Measurements from ENCODE around the gene MAP4K3. TPM values are rescaled to one million over a fixed set of nuclear protein-coding genes. Genes with fewer than 3 reads are reported as not detected.

Gene MAP4K3
- total and polyA plus RNA-seq, 10 of the 15 experiments (the other 5 are each of a cell fraction or from before 2014, with no cell fraction given): 0.04 to 0.95 (median 0.21) TPM; not detected in 1

DNA sequence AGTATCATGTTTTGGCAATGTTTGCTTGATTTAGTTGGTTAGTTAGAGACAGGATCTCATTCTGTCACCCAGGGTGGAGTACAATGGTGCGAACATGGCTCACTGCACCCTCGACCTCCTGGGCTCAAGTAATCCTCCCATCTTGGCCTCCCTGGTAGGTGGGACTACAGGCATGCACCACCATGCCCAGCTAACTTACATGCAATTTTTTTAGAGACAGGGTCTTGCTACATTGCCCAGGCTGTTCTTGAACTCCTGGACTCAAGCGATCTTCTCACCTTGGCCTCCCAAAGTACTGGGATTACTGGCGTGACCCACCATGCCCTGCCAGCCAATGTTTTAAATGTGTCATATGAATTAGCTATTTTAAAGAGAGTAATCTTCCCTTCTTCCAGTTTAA is 177.0 kb downstream of the MAP4K3 start:
- DNase-seq (ENCODE audit: low read depth, low spot score): no peak
- in situ Hi-C loops (cut with MboI): no loop called here

More for the DNA sequence above, 177.0 kb downstream of the MAP4K3 start:
- Histone ChIP-seq H3K4me3 (no peak overlapping the region), H3K36me3 (ENCODE audit: control insufficient read depth in 2 of 2, insufficient read depth in 2 of 2, low read length in 1 of 2) (no peaks in the 10 kb centered on the region), H4K20me1 (ENCODE audit: control insufficient read depth, insufficient read depth) (no peaks in the 10 kb centered on the region), H2AFZ (ENCODE audit: control insufficient read depth, low read depth, low read length) (no peak overlapping the region), H3K4me1 (ENCODE audit: control insufficient read depth, insufficient read depth, low read length) (peaks cover 12% of the 10 kb centered on the region; the same call in 1 of the 2 replicates), H3K79me2 (ENCODE audit: control insufficient read depth, insufficient read depth, low read length) (no peaks in the 10 kb centered on the region), H3K27me3 (replicated peaks in 1 of 2; ENCODE audit: control insufficient read depth in 2 of 2, insufficient read depth in 2 of 2, low read length in 1 of 2) (no peaks in the 10 kb centered on the region), H3K9me3 (replicated peaks; ENCODE audit: control insufficient read depth, insufficient read depth, low read length) (no peaks in the 10 kb centered on the region), H3K27ac (ENCODE audit: control insufficient read depth, insufficient read depth) (no peak overlapping the region), H3K9ac (ENCODE audit: control insufficient read depth, insufficient read depth, low read length) (no peak overlapping the region), H3K4me2 (ENCODE audit: control insufficient read depth, insufficient read depth) (no peak overlapping the region)
- CTCF ChIA-PET: no interaction called here
- BruUV-seq (replicated peaks): no TSS peak
- intact Hi-C loops (cut with micrococcal nuclease; ENCODE audit: unreplicated experiment): loop anchor here (10.0 kb wide), 1 partner anchor 235 kb away; no protein-coding TSS in a partner anchor
- ATAC-seq (no peak), FAIRE-seq (no peak)
- SMC1A ChIA-PET (ENCODE audit: uncharacterized antibody, unreplicated experiment): interaction anchor here (2.7 kb wide), 1 partner anchor 11 kb away, joined by 5 read pairs; no protein-coding TSS in a partner anchor
- 88% methylated on average over 4 of the region's 4 CpGs for WGBS (ENCODE audit: insufficient coverage, insufficient replicate concordance, low lambda C conversion rate, missing lambda C conversion rate)
- TF ChIP-seq NR2F1 (conservative IDR thresholded peaks at IDR 0.05) (no peak), ASH2L (IDR thresholded peaks at IDR 0.05; ENCODE audit: borderline replicate concordance, low read depth) (no peak), MEF2B (IDR thresholded peaks at IDR 0.05; ENCODE audit: partially characterized antibody, poor library complexity, severe bottlenecking) (no peak), CBX5 (IDR thresholded peaks at IDR 0.05; ENCODE audit: low read depth) (no peak), RCOR1 (conservative IDR thresholded peaks at IDR 0.05; ENCODE audit: low read depth, low read length) (no peak), CREB1 (IDR thresholded peaks at IDR 0.05; ENCODE audit: low read depth) (no peak), CHD4 (IDR thresholded peaks at IDR 0.05) (no peak), FOXM1 (IDR thresholded peaks at IDR 0.05; ENCODE audit: low read depth, low read length) (no peak), WRNIP1 (IDR thresholded peaks at IDR 0.05; ENCODE audit: borderline replicate concordance, low read depth, low read length) (no peak), IRF4 (IDR thresholded peaks at IDR 0.05; ENCODE audit: low read depth, low read length) (no peak), RB1 (IDR thresholded peaks at IDR 0.05; ENCODE audit: borderline replicate concordance) (no peak), NFIC (IDR thresholded peaks at IDR 0.05; ENCODE audit: low read depth, low read length) (no peak), ZNF622 (IDR thresholded peaks at IDR 0.05) (no peak), POLR2A (IDR thresholded peaks at IDR 0.05; ENCODE audit: low read depth, low read length) (no peak)
- TF ChIP-seq, protein P1, sequence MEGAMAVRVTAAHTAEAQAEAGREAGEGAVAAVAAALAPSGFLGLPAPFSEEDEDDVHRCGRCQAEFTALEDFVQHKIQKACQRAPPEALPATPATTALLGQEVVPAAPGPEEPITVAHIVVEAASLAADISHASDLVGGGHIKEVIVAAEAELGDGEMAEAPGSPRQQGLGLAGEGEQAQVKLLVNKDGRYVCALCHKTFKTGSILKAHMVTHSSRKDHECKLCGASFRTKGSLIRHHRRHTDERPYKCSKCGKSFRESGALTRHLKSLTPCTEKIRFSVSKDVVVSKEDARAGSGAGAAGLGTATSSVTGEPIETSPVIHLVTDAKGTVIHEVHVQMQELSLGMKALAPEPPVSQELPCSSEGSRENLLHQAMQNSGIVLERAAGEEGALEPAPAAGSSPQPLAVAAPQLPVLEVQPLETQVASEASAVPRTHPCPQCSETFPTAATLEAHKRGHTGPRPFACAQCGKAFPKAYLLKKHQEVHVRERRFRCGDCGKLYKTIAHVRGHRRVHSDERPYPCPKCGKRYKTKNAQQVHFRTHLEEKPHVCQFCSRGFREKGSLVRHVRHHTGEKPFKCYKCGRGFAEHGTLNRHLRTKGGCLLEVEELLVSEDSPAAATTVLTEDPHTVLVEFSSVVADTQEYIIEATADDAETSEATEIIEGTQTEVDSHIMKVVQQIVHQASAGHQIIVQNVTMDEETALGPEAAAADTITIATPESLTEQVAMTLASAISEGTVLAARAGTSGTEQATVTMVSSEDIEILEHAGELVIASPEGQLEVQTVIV (IDR thresholded peaks at IDR 0.05; ENCODE audit: borderline replicate concordance, partially characterized antibody): no peak
- TF ChIP-seq, protein P2, sequence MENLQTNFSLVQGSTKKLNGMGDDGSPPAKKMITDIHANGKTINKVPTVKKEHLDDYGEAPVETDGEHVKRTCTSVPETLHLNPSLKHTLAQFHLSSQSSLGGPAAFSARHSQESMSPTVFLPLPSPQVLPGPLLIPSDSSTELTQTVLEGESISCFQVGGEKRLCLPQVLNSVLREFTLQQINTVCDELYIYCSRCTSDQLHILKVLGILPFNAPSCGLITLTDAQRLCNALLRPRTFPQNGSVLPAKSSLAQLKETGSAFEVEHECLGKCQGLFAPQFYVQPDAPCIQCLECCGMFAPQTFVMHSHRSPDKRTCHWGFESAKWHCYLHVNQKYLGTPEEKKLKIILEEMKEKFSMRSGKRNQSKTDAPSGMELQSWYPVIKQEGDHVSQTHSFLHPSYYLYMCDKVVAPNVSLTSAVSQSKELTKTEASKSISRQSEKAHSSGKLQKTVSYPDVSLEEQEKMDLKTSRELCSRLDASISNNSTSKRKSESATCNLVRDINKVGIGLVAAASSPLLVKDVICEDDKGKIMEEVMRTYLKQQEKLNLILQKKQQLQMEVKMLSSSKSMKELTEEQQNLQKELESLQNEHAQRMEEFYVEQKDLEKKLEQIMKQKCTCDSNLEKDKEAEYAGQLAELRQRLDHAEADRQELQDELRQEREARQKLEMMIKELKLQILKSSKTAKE (IDR thresholded peaks at IDR 0.05; ENCODE audit: low read depth, poor library complexity, severe bottlenecking): no peak
- TF ChIP-seq, protein P3, sequence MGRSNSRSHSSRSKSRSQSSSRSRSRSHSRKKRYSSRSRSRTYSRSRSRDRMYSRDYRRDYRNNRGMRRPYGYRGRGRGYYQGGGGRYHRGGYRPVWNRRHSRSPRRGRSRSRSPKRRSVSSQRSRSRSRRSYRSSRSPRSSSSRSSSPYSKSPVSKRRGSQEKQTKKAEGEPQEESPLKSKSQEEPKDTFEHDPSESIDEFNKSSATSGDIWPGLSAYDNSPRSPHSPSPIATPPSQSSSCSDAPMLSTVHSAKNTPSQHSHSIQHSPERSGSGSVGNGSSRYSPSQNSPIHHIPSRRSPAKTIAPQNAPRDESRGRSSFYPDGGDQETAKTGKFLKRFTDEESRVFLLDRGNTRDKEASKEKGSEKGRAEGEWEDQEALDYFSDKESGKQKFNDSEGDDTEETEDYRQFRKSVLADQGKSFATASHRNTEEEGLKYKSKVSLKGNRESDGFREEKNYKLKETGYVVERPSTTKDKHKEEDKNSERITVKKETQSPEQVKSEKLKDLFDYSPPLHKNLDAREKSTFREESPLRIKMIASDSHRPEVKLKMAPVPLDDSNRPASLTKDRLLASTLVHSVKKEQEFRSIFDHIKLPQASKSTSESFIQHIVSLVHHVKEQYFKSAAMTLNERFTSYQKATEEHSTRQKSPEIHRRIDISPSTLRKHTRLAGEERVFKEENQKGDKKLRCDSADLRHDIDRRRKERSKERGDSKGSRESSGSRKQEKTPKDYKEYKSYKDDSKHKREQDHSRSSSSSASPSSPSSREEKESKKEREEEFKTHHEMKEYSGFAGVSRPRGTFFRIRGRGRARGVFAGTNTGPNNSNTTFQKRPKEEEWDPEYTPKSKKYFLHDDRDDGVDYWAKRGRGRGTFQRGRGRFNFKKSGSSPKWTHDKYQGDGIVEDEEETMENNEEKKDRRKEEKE (IDR thresholded peaks at IDR 0.05): no peak
- RAD21 ChIA-PET (ENCODE audit: unreplicated experiment): no interaction called here
- POLR2A ChIA-PET: no interaction called here
